Tibial nerve (tissue), 4 donors: ENCODE results near the gene HCN2. TPM values are rescaled to one million over a fixed set of nuclear protein-coding genes. Genes with fewer than 3 reads are reported as not detected.

Experiments used
- DNase-seq, 2 donors: peaks; one replicate each; pipeline ENCODE4 v3.0.0-alpha.2; 2019; ENCODE audit warnings: low spot score in 2 of 2
- H3K27ac ChIP-seq, 4 donors: fragments of 200-600 bp; sonication (generic) in 3 of 4; one replicate each; pipeline ENCODE4 v1.5.1; 2017 to 2019; ENCODE audit warnings: mild to moderate bottlenecking in 1 of 4
- H3K27me3 ChIP-seq, 2 donors: fragments of 200-600 bp; sonication (generic) in 1 of 2; one replicate each; pipeline versions ENCODE4 v1.5.1 to v1.6.0; 2017 to 2019
- H3K36me3 ChIP-seq, 3 donors: fragments of 200-600 bp; sonication (generic); one replicate each; pipeline ENCODE4 v1.5.1; 2018 to 2019
- H3K4me1 ChIP-seq, 4 donors: fragments of 200-600 bp; sonication (generic) in 3 of 4; one replicate each; pipeline ENCODE4 v1.5.1; 2017 to 2019
- H3K4me3 ChIP-seq, 4 donors: fragments of 200-600 bp; sonication (generic) in 3 of 4; one replicate each; pipeline ENCODE4 v1.5.1; 2017 to 2019; ENCODE audit warnings: mild to moderate bottlenecking in 1 of 4, moderate library complexity in 1 of 4
- H3K9me3 ChIP-seq, 4 donors: fragments of 200-600 bp; sonication (generic) in 3 of 4; one replicate each; pipeline ENCODE4 v1.5.1; 2017 to 2019
- CTCF ChIP-seq, 5 experiments: fragments of 200-600 bp in 3 of 5; fragments of 450-650 bp in 2 of 5; sonication (generic) in 3 of 5; IDR thresholded peaks; one replicate each; pipeline ENCODE4 v1.5.1; 2016 to 2019; ENCODE audit warnings: antibody characterized with exemption in 5 of 5, mild to moderate bottlenecking in 3 of 5, moderate library complexity in 2 of 5
- EP300 ChIP-seq, 2 donors: sonication (generic); formaldehyde crosslinking; IDR thresholded peaks; one replicate each; pipeline ENCODE4 v1.6.1; 2017; ENCODE audit warnings: antibody characterized with exemption in 2 of 2, mild to moderate bottlenecking in 1 of 2
- POLR2A ChIP-seq, 2 donors: fragments of 450-650 bp; IDR thresholded peaks; one replicate each; pipeline ENCODE4 v1.6.1; 2017; ENCODE audit warnings: antibody characterized with exemption in 2 of 2, mild to moderate bottlenecking in 2 of 2, moderate library complexity in 2 of 2
- WGBS, 2 donors: methylation state at CpG; one replicate each; pipeline ENCODE4 v1.1.5; 2018; 5-methylcytosine and 5-hydroxymethylcytosine counted together
- total RNA-seq, 4 donors: library from RNA; depleted of rRNA; stranded (reverse); fragments of >200 nt; gene quantifications; one replicate each; pipeline ENCODE4 v1.1.0, GENCODE V29; 2016

Gene HCN2
- total RNA-seq, 4 donors from 2014 or later = 0.59 TPM; not detected in 3

- Histone ChIP-seq H3K27ac (no peak overlapping the region), H3K27me3 (no peaks in the 10 kb centered on the region), H3K4me3 (no peak overlapping the region), H3K36me3 (peaks cover 4 to 55% (median 18%) of the 10 kb centered on the region in 3 donors), H3K9me3 (no peaks in the 10 kb centered on the region), H3K4me1 (peaks cover 0 to 48% (median 33%) of the 10 kb centered on the region in 4 donors)
- TF ChIP-seq POLR2A (IDR thresholded peaks at IDR 0.05) (no peak), CTCF (IDR thresholded peaks at IDR 0.05) (no peak), EP300 (IDR thresholded peaks at IDR 0.05) (no peak)
- no peak for DNase-seq
- 86% methylated on average over 65 to 66 of the region's 66 CpGs for WGBS, 2 donors
These were observed 12.0 kb upstream of the HCN2 start for GRCh38 chr19:577439-578392.

GRCh38 chr19:579111-579841 is 10.4 kb upstream of the HCN2 start:
- Histone ChIP-seq H3K9me3 (no peaks in the 10 kb centered on the region), H3K4me1 (peaks cover 0 to 52% (median 22%) of the 10 kb centered on the region in 4 donors), H3K27ac (no peak overlapping the region), H3K36me3 (peaks cover 4 to 65% (median 18%) of the 10 kb centered on the region in 3 donors), H3K27me3 (no peaks in the 10 kb centered on the region), H3K4me3 (no peak overlapping the region)
- TF ChIP-seq EP300 (IDR thresholded peaks at IDR 0.05) (no peak), CTCF (IDR thresholded peaks at IDR 0.05) (no peak), POLR2A (IDR thresholded peaks at IDR 0.05) (no peak)
- no peak for DNase-seq
- WGBS, 2 donors = 86 to 89% methylated on average over 31 to 33 of the region's 46 CpGs

- H3K4me3 ChIP-seq = no peak overlapping the region
- no peak for TF ChIP-seq POLR2A (IDR thresholded peaks at IDR 0.05)
- no peak for TF ChIP-seq EP300 (IDR thresholded peaks at IDR 0.05)
- H3K36me3 ChIP-seq = peaks cover 4 to 65% (median 18%) of the 10 kb centered on the region in 3 donors
- H3K27me3 ChIP-seq = peaks cover 0 to 3% of the 10 kb centered on the region in 2 donors
- DNase-seq = no peak
- H3K9me3 ChIP-seq = no peaks in the 10 kb centered on the region
- no peak overlapping the region for H3K27ac ChIP-seq
- H3K4me1 ChIP-seq = peaks cover 0 to 48% (median 17%) of the 10 kb centered on the region in 4 donors
- WGBS, 2 donors = 56 to 91% methylated on average over 1 to 11 of the region's 11 CpGs
These were observed 9.9 kb upstream of the HCN2 start for GRCh38 chr19:579842-580155.

- Histone ChIP-seq H3K27me3 (peaks cover 0 to 5% of the 10 kb centered on the region in 2 donors), H3K27ac (no peak overlapping the region), H3K4me3 (no peak overlapping the region), H3K9me3 (no peaks in the 10 kb centered on the region), H3K4me1 (peaks cover 0 to 42% (median 12%) of the 10 kb centered on the region in 4 donors), H3K36me3 (peaks cover 4 to 65% (median 18%) of the 10 kb centered on the region in 3 donors)
- 85 to 86% methylated on average over 14 to 21 of the region's 22 CpGs for WGBS, 2 donors
- TF ChIP-seq POLR2A (IDR thresholded peaks at IDR 0.05) (no peak), CTCF (IDR thresholded peaks at IDR 0.05) (no peak), EP300 (IDR thresholded peaks at IDR 0.05) (no peak)
- DNase-seq = no peak
These were observed 9.3 kb upstream of the HCN2 start for GRCh38 chr19:580274-580835.

GRCh38 chr19:581399-582111 is 8.1 kb upstream of the HCN2 start:
- H3K4me3 ChIP-seq = no peak overlapping the region
- 79 to 83% methylated on average over 24 to 33 of the region's 40 CpGs for WGBS, 2 donors
- peaks cover 0 to 9% of the 10 kb centered on the region in 2 donors for H3K27me3 ChIP-seq
- H3K36me3 ChIP-seq = peaks cover 4 to 65% (median 18%) of the 10 kb centered on the region in 3 donors
- no peak for DNase-seq
- H3K27ac ChIP-seq = no peak overlapping the region
- H3K4me1 ChIP-seq = peaks cover 0 to 30% (median 1%) of the 10 kb centered on the region in 4 donors
- no peaks in the 10 kb centered on the region for H3K9me3 ChIP-seq
- no peak for TF ChIP-seq EP300 (IDR thresholded peaks at IDR 0.05)
- TF ChIP-seq POLR2A (IDR thresholded peaks at IDR 0.05) = no peak
- no peak for TF ChIP-seq CTCF (IDR thresholded peaks at IDR 0.05)
